GM12865 (cell line): ENCODE results near the gene ARMH3.
"Not testable (repeated sequence)": the region's sequence is repeated elsewhere in the genome, so short reads cannot be mapped to it uniquely, and the experiment has no call there.

Source experiments
- DNase-seq: peaks from one replicate; pipeline ENCODE4 v3.0.0; 2010; ENCODE audit warnings: low read depth
- H3K4me3 ChIP-seq: 2 replicates; pipeline ENCODE4 v1.5.1; 2011; ENCODE audit warnings: mild to moderate bottlenecking, low read depth, low read length, control low read depth
- CTCF ChIP-seq: IDR thresholded peaks from 2 replicates; pipeline ENCODE4 v1.5.1; 2011; ENCODE audit warnings: low read length, control low read depth, low read depth, inconsistent platforms; ENCODE audit not compliant: insufficient read depth; ENCODE audit errors: missing control alignments

ARMH3 gene

GRCh38 chr10:102065561-102066398, 9.8 kb upstream of the ARMH3 start:
- H3K4me3 ChIP-seq: peak overlapping the region; percentile 60
- no peak for TF ChIP-seq CTCF
- DNase-seq: peak; percentile 44

GRCh38 chr10:102064868-102065560, 9.0 kb upstream of the ARMH3 start, which contains the start of gene HPS6:
HPS6 (plus strand) TSS chr10:102065349; CDS start chr10:102065475, 126 bp downstream.
- H3K4me3 ChIP-seq: peak within 1 kb of the TSS; percentile 60
- peak; percentile 94 for DNase-seq
- TF ChIP-seq CTCF: no peak

- H3K4me3 ChIP-seq: peak overlapping the region; percentile 60
- DNase-seq: no peak
- TF ChIP-seq CTCF: no peak
Observed at GRCh38 chr10:102064503-102064867, 8.5 kb upstream of the ARMH3 start.

- no peak overlapping the region for H3K4me3 ChIP-seq
- no peak for DNase-seq
- no peak for TF ChIP-seq CTCF
Observed at GRCh38 chr10:102059987-102060386, 4.0 kb upstream of the ARMH3 start.

- DNase-seq: not testable (repeated sequence)
Observed at GRCh38 chr10:102054881-102055646, 909 bp downstream of the ARMH3 start.

GRCh38 chr10:102046095-102046494, 9.9 kb downstream of the ARMH3 start:
- TF ChIP-seq CTCF: no peak
- no peak overlapping the region for H3K4me3 ChIP-seq
- DNase-seq: no peak

More at GRCh38 chr10:102054881-102055646, 909 bp downstream of the ARMH3 start:
- H3K4me3 ChIP-seq: peak overlapping the region; percentile 98

GRCh38 chr10:102045292-102045691, 10.7 kb downstream of the ARMH3 start:
- no peak overlapping the region for H3K4me3 ChIP-seq
- TF ChIP-seq CTCF: no peak
- no peak for DNase-seq
